IPS DF 6.9 (cell line): Measurements from ENCODE around the gene EIF3CL.
"Not testable (repeated sequence)": the region's sequence is repeated elsewhere in the genome, so short reads cannot be mapped to it uniquely, and the experiment has no call there.

Experiments used
- DNase-seq: peaks from one replicate; pipeline ENCODE4 v3.0.0-alpha.2; 2013; ENCODE audit warnings: low read depth, low spot score
- H3K27ac ChIP-seq: one replicate; pipeline ENCODE4 v1.5.1; 2013; ENCODE audit warnings: low read length, control low read depth
- H3K27me3 ChIP-seq: 2 replicates; pipeline ENCODE4 v1.6.1; 2013; ENCODE audit warnings: mild to moderate bottlenecking, low read length; ENCODE audit not compliant: control insufficient read depth, insufficient read depth
- H3K36me3 ChIP-seq: 2 replicates; pipeline ENCODE4 v1.6.1; 2013; ENCODE audit warnings: low read length; ENCODE audit not compliant: control insufficient read depth, insufficient read depth
- H3K4me1 ChIP-seq: 2 replicates; pipeline ENCODE4 v1.6.1; 2013; ENCODE audit warnings: low read length; ENCODE audit not compliant: control insufficient read depth, insufficient read depth
- H3K4me3 ChIP-seq: 2 replicates; pipeline ENCODE4 v1.5.1; 2013; ENCODE audit warnings: mild to moderate bottlenecking, low read length
- H3K9me3 ChIP-seq: 2 replicates; pipeline ENCODE4 v1.6.1; 2013; ENCODE audit warnings: low read length, inconsistent platforms; ENCODE audit not compliant: control insufficient read depth, insufficient read depth
- WGBS: extraction: QIAGEN DNeasy Blood & Tissue Kit; methylation state at CpG from one replicate; pipeline ENCODE4 v1.1.7; 2013; ENCODE audit warnings: mixed read lengths, missing lambda C conversion rate; ENCODE audit not compliant: insufficient read length, insufficient coverage; 5-methylcytosine and 5-hydroxymethylcytosine counted together

EIF3CL gene

GRCh38 chr16:28414530-28414929 is 10.9 kb upstream of the EIF3CL start:
- H3K27ac ChIP-seq, H3K9me3 ChIP-seq, H3K4me1 ChIP-seq, DNase-seq, H3K36me3 ChIP-seq, H3K4me3 ChIP-seq, H3K27me3 ChIP-seq: not testable (repeated sequence)
- WGBS: no CpG with 5 or more reads among the region's 18 CpGs

GRCh38 chr16:28413585-28413984 is 9.9 kb upstream of the EIF3CL start:
- not testable (repeated sequence) for H3K9me3 ChIP-seq, H3K4me1 ChIP-seq, DNase-seq, H3K27me3 ChIP-seq, H3K27ac ChIP-seq, H3K4me3 ChIP-seq, H3K36me3 ChIP-seq
- WGBS: no CpG with 5 or more reads among the region's 7 CpGs

- not testable (repeated sequence) for H3K9me3 ChIP-seq, H3K4me1 ChIP-seq, H3K27ac ChIP-seq, H3K27me3 ChIP-seq, DNase-seq, H3K4me3 ChIP-seq, H3K36me3 ChIP-seq
- WGBS: no CpG with 5 or more reads among the region's 5 CpGs
These were observed 11.6 kb downstream of the EIF3CL start for GRCh38 chr16:28392054-28392453.

GRCh38 chr16:28382177-28382867 is 21.3 kb downstream of the EIF3CL start:
- WGBS: no CpG with 5 or more reads among the region's 10 CpGs
- not testable (repeated sequence) for H3K4me1 ChIP-seq, H3K27ac ChIP-seq, DNase-seq, H3K36me3 ChIP-seq, H3K9me3 ChIP-seq, H3K27me3 ChIP-seq, H3K4me3 ChIP-seq

GRCh38 chr16:28377822-28378221 is 25.8 kb downstream of the EIF3CL start:
- DNase-seq, H3K27ac ChIP-seq, H3K4me1 ChIP-seq, H3K36me3 ChIP-seq, H3K9me3 ChIP-seq, H3K4me3 ChIP-seq, H3K27me3 ChIP-seq: not testable (repeated sequence)
- WGBS: no CpG with 5 or more reads among the region's 10 CpGs

- not testable (repeated sequence) for H3K9me3 ChIP-seq, H3K27me3 ChIP-seq, H3K4me3 ChIP-seq, H3K4me1 ChIP-seq, H3K27ac ChIP-seq, H3K36me3 ChIP-seq, DNase-seq
- WGBS: no CpG with 5 or more reads among the region's 38 CpGs
These were observed 26.5 kb downstream of the EIF3CL start for GRCh38 chr16:28377108-28377625.

GRCh38 chr16:28375115-28375514 is 28.5 kb downstream of the EIF3CL start:
- H3K27ac ChIP-seq, H3K4me3 ChIP-seq, H3K9me3 ChIP-seq, H3K27me3 ChIP-seq, H3K4me1 ChIP-seq, H3K36me3 ChIP-seq, DNase-seq: not testable (repeated sequence)
- no CpG with 5 or more reads among the region's 8 CpGs for WGBS

GRCh38 chr16:28374281-28374680 is 29.4 kb downstream of the EIF3CL start:
- not testable (repeated sequence) for DNase-seq, H3K9me3 ChIP-seq, H3K27ac ChIP-seq, H3K4me1 ChIP-seq, H3K4me3 ChIP-seq, H3K36me3 ChIP-seq, H3K27me3 ChIP-seq
- no CpG with 5 or more reads among the region's 25 CpGs for WGBS

- H3K4me1 ChIP-seq, H3K36me3 ChIP-seq, H3K27ac ChIP-seq, H3K4me3 ChIP-seq, H3K9me3 ChIP-seq, H3K27me3 ChIP-seq, DNase-seq: not testable (repeated sequence)
- WGBS: no CpG with 5 or more reads among the region's 32 CpGs
These were observed 35.7 kb downstream of the EIF3CL start for GRCh38 chr16:28367926-28368325.

- H3K4me1 ChIP-seq, H3K9me3 ChIP-seq, H3K4me3 ChIP-seq, DNase-seq, H3K36me3 ChIP-seq, H3K27me3 ChIP-seq, H3K27ac ChIP-seq: not testable (repeated sequence)
- WGBS: no CpG with 5 or more reads among the region's 75 CpGs
These were observed 39.1 kb downstream of the EIF3CL start for GRCh38 chr16:28364268-28365173.
